Measurements from ENCODE around the gene PCMTD2. TPM values are rescaled to one million over a fixed set of nuclear protein-coding genes. Genes with fewer than 3 reads are reported as not detected.
A peak's percentile ranks its signal among the peaks of the same experiment; 100 is the strongest.
"Not testable (repeated sequence)": the region's sequence is repeated elsewhere in the genome, so short reads cannot be mapped to it uniquely, and the experiment has no call there.

Gene PCMTD2
- total and polyA plus RNA-seq, 5 experiments from 2014 or later, result 63.1 to 231 (median 80.2) TPM

DNA sequence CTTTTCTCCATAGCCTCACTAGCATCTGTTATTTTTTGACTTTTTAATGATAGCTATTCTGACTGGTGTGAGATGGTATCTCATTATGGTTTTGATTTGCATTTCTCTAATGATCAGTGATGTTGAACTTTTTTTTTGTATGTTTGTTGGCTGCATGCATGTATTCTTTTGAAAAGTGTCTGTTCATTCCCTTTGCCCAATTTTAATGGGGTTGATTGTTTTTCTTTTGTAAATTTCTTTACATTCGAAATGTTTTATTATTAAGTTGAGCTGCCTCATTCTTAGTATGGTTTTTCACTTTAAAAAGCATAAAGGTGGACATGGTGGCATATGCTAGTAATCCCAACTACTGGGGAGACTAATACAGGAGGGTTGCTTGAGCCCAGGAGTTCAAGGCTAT, 58.2 kb downstream of the PCMTD2 start:
- peaks cover 0 to 23% (median 8%) of the 10 kb centered on the region in 5 donors for H3K27me3 Mint-ChIP-seq
- H3K27ac Mint-ChIP-seq, DNase-seq, H3K4me1 Mint-ChIP-seq, H3K4me3 Mint-ChIP-seq, H3K36me3 Mint-ChIP-seq, POLR2A ChIA-PET, ATAC-seq, H3K9me3 Mint-ChIP-seq: not testable (repeated sequence)

DNA sequence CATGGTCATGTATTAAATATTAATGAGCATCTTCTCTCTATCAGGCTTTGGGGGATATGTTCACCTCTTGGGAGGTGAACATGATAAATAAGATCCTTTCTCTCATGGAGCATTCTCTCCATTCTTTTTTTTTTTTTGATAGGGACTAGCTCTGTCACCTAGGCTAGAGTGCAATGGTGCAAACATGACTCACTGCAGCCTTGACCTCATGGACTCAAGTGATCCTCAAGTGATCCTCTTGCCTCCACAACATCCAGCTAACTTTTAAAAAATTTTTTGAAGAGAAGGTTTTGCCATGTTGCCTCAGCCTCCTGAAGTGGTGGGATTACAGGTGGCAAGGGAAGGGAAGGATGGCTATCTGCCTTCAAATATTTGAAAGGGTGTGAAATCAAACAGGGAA, 59.8 kb downstream of the PCMTD2 start:
- H3K9me3 Mint-ChIP-seq, DNase-seq, ATAC-seq, H3K36me3 Mint-ChIP-seq, H3K27ac Mint-ChIP-seq, POLR2A ChIA-PET, H3K4me1 Mint-ChIP-seq: not testable (repeated sequence)
- peaks cover 0 to 34% (median 8%) of the 10 kb centered on the region in 5 donors for H3K27me3 Mint-ChIP-seq
- peak overlapping the region in 2 of 10 donors; percentile 27 to 36 for H3K4me3 Mint-ChIP-seq

DNA sequence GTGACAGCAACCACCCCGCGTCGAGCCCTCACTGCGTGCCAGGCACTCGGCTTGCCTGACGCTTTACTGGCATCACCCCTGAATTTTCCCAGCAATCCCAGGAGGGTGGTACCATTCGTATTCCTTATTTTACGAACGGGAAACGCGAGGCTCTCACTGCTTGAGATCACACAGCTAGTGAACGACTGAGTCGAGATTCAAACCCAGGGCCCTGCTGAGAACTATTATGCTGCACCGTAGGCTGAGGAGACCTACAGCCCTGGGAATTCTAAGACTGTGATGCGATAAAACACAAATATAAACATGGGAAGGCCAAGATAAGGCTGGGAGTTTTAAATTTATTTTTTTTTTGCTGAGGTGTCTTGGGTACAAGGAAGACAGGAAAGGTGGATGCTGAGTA, 60.3 kb downstream of the PCMTD2 start:
- POLR2A ChIA-PET, H3K36me3 Mint-ChIP-seq, ATAC-seq, H3K4me1 Mint-ChIP-seq, DNase-seq, H3K9me3 Mint-ChIP-seq, H3K27ac Mint-ChIP-seq: not testable (repeated sequence)
- peak overlapping the region in 3 of 10 donors; percentile 58 to 76 (median 61) for H3K4me3 Mint-ChIP-seq
- peaks cover 0 to 37% (median 8%) of the 10 kb centered on the region in 5 donors for H3K27me3 Mint-ChIP-seq

DNA sequence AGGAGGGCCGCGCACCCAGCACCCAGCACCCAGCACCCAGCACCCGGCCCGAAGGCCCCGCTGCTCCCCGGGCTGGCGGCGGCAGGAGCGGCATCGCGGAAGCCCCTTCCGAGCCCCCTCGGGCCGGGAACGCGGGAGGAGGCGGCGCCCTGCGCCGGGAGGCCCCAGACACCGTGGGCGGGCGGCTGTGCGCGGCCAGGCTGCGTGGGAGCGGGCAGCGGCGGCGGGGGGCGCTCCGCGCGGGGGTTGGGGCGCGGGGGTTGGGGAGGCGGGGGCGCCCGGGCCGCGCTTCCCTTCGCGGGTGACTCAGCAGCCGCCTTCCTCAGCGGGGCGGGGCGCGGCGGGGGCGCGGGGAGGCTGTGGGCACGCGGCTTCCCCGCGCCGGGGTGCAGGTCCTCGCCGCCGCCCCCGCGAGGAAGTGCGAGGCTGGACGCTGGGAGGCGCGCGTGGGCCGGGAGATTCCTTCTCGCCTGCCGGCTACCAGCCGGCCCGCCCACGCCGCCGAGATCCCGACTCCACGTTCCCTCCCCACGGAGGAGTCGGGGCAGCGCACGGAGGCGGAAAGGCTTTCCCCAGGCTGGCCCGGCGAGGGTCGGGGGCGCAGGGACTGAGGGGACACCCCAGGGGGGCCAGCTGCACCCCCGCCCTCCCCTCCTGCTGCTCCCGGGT, 61.0 kb downstream of the PCMTD2 start:
- H3K4me1 Mint-ChIP-seq, H3K9me3 Mint-ChIP-seq, H3K4me3 Mint-ChIP-seq, POLR2A ChIA-PET, H3K36me3 Mint-ChIP-seq, H3K27ac Mint-ChIP-seq: not testable (repeated sequence)
- DNase-seq (peak in 2 of 10 donors; percentile 7 to 14), ATAC-seq (peak in 1 of 2 donors; percentile 49)
- H3K27me3 Mint-ChIP-seq, result peaks cover 0 to 37% (median 8%) of the 10 kb centered on the region in 5 donors

DNA sequence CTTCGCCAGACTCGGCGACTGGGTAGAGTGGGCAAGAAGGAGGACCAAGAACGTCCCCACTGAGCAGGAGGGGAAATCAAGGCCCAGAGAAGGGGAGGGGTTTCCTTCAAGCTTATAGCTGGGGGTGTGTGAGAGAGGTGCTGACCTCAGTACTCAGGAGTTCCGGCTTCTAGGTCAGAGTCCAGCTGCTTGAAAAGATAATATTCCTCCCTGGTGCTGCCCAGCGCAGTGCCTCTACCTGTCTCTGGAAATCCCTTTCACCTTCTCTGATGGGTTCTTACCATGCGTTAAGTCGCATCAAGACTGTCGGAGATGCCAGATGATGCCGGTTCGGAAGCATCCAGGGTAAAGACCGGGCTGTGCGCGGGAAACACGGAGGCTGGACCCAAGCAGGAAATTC, 61.8 kb downstream of the PCMTD2 start:
- H3K9me3 Mint-ChIP-seq, H3K4me1 Mint-ChIP-seq, DNase-seq, POLR2A ChIA-PET, H3K4me3 Mint-ChIP-seq, H3K36me3 Mint-ChIP-seq, ATAC-seq, H3K27ac Mint-ChIP-seq: not testable (repeated sequence)
- peaks cover 0 to 37% (median 8%) of the 10 kb centered on the region in 5 donors for H3K27me3 Mint-ChIP-seq

DNA sequence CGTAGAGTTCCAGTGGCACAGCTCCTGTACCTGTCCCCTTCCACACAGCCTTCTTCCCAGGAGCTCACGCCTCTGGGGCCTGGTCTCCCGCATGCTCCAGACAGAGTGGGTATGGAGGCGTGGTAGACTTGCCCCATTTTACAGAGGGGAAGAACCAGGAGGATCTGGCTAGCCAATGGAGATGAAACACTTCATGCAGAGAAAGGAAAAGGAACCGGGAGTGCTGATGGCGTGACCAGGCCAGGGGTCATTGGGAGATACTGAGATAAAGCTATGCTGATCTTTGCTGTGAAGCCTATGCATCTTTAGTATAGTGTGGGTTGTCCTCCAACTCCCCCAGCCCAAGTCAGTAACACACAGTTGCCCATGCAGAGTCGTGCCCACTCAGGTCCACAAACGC, 62.5 kb downstream of the PCMTD2 start:
- H3K9me3 Mint-ChIP-seq, DNase-seq, H3K4me1 Mint-ChIP-seq, H3K36me3 Mint-ChIP-seq, H3K27ac Mint-ChIP-seq, H3K4me3 Mint-ChIP-seq, POLR2A ChIA-PET, ATAC-seq: not testable (repeated sequence)
- H3K27me3 Mint-ChIP-seq, result peaks cover 0 to 43% (median 8%) of the 10 kb centered on the region in 5 donors

DNA sequence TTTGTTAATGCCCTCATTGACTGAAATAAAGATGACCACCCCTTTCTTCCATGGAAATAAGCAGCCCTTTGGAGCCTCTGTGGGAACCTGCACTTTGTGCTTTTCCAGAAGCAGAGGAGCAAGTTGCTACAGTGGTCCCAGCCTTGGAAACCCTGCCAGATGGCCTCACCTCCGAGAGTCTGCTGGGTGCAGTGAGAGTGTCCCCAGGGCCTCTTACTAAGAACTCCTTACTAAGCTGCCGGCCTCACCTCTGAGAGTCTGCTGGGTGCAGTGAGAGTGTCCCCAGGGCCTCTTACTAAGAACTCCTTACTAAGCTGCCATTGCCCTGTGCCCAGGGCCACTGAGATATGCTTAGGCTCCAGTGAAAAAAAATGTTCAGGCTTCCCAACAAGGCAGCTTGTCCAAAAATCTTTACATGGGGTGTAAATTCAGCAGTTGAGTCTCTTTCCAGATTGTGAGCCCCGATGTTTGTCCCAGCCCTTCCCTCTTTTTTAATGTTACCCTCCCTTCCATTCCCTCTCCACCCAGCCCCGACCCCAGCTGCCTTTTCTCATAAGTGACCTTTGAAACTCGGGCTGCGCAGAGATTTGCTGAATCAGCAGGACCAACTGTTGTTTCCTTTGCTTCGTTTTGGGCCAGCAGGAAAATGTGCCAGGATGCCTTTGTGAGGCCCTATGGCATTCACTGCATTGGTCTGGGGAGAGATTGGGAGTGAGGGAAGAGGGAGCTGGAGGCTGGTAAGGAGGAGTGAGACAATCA, 66.7 kb downstream of the PCMTD2 start:
- DNase-seq, H3K4me1 Mint-ChIP-seq, H3K27ac Mint-ChIP-seq, H3K36me3 Mint-ChIP-seq, POLR2A ChIA-PET, H3K9me3 Mint-ChIP-seq, H3K4me3 Mint-ChIP-seq, ATAC-seq: not testable (repeated sequence)
- peaks cover 5 to 62% (median 17%) of the 10 kb centered on the region in 5 donors for H3K27me3 Mint-ChIP-seq

Other genes with a start within 250 kb of the PCMTD2 start
- 1 to 10 TPM; 5.6 to 5.8 TPM for gene C20orf204, start 219.6 kb upstream of the PCMTD2 start, total RNA-seq
- under 1 TPM in 1 of 3 donors, not detected in 2; 0.54 TPM for gene C20orf204, start 219.6 kb upstream of the PCMTD2 start, polyA plus RNA-seq
- gene SOX18, start 206.1 kb upstream of the PCMTD2 start, total RNA-seq, result not detected
- gene SOX18, start 206.1 kb upstream of the PCMTD2 start, polyA plus RNA-seq, result not detected
- gene TCEA2, start 192.6 kb upstream of the PCMTD2 start, total RNA-seq, result 10 to 100 TPM; 42.0 to 42.7 TPM
- gene TCEA2, start 192.6 kb upstream of the PCMTD2 start, polyA plus RNA-seq, result 10 to 100 TPM; 22.5 to 33.0 (median 32.1) TPM
- gene RGS19, start 176.2 kb upstream of the PCMTD2 start, total RNA-seq, result 10 to 100 TPM; 16.9 to 20.7 TPM
- gene RGS19, start 176.2 kb upstream of the PCMTD2 start, polyA plus RNA-seq, result 10 to 100 TPM; 50.9 to 67.5 (median 59.4) TPM
- gene OPRL1, start 175.7 kb upstream of the PCMTD2 start, total RNA-seq, result 1 to 10 TPM in 1 of 2 experiments, under 1 TPM in 1; 0.91 to 1.1 TPM
- gene OPRL1, start 175.7 kb upstream of the PCMTD2 start, polyA plus RNA-seq, result 1 to 10 TPM in 1 of 3 donors, under 1 TPM in 2; 0.77 to 1.6 (median 0.82) TPM
- not detected for gene LKAAEAR1, start 171.3 kb upstream of the PCMTD2 start, total RNA-seq
- gene LKAAEAR1, start 171.3 kb upstream of the PCMTD2 start, polyA plus RNA-seq, result 1 to 10 TPM in 1 of 3 donors, under 1 TPM in 1, not detected in 1; 0.63 to 1.1 TPM
- gene NPBWR2, start 148.2 kb upstream of the PCMTD2 start, total RNA-seq, result not detected
- not detected for gene NPBWR2, start 148.2 kb upstream of the PCMTD2 start, polyA plus RNA-seq
- not detected for gene MYT1, start 91.3 kb upstream of the PCMTD2 start, total RNA-seq
- gene MYT1, start 91.3 kb upstream of the PCMTD2 start, polyA plus RNA-seq, result not detected

All from naive thymus-derived CD8-positive, alpha-beta T cell (primary cell).